HCEC 1CT (cell line): ENCODE measurements around the gene ICE2.
A peak's percentile ranks its signal among the peaks of the same experiment; 100 is the strongest.

ENCODE experiments used
- DNase-seq: peaks from one replicate; pipeline ENCODE4 v3.0.0-alpha.2; 2017

Gene ICE2

GRCh38 chr15:60478566-60479360 is at the start of gene ICE2:
TSS of gene ICE2 (minus strand) at chr15:60479142. CDS start at chr15:60477977, 1,165 bp downstream.
- DNase-seq = peak; percentile 95

GRCh38 chr15:60528530-60528929 is 49.6 kb upstream of the ICE2 start:
- DNase-seq = no peak

GRCh38 chr15:60527456-60527855 is 48.5 kb upstream of the ICE2 start:
- no peak for DNase-seq

- no peak for DNase-seq
Measured at GRCh38 chr15:60526127-60526616, 47.2 kb upstream of the ICE2 start.

GRCh38 chr15:60525341-60526039 is 46.5 kb upstream of the ICE2 start:
- DNase-seq = no peak

GRCh38 chr15:60523056-60523455 is 44.1 kb upstream of the ICE2 start:
- peak; percentile 84 for DNase-seq

- peak; percentile 46 for DNase-seq
Measured at GRCh38 chr15:60520825-60521368, 42.0 kb upstream of the ICE2 start.

GRCh38 chr15:60520013-60520824 is 41.3 kb upstream of the ICE2 start:
- peak; percentile 47 for DNase-seq

- DNase-seq = no peak
Measured at GRCh38 chr15:60519218-60519617, 40.3 kb upstream of the ICE2 start.

- DNase-seq = no peak
Measured at GRCh38 chr15:60518511-60518910, 39.6 kb upstream of the ICE2 start.

GRCh38 chr15:60514261-60514881 is 35.4 kb upstream of the ICE2 start:
- DNase-seq = no peak

- no peak for DNase-seq
Measured at GRCh38 chr15:60513676-60514075, 34.7 kb upstream of the ICE2 start.

- DNase-seq = no peak
Measured at GRCh38 chr15:60512937-60513336, 34.0 kb upstream of the ICE2 start.

- no peak for DNase-seq
Measured at GRCh38 chr15:60511351-60512031, 32.5 kb upstream of the ICE2 start.

GRCh38 chr15:60510006-60510405 is 31.1 kb upstream of the ICE2 start:
- DNase-seq = no peak

GRCh38 chr15:60509470-60509869 is 30.5 kb upstream of the ICE2 start:
- no peak for DNase-seq

GRCh38 chr15:60508442-60508841 is 29.5 kb upstream of the ICE2 start:
- DNase-seq = no peak

GRCh38 chr15:60507596-60508424 is 28.9 kb upstream of the ICE2 start:
- DNase-seq = peak; percentile 68

GRCh38 chr15:60496853-60497252 is 17.9 kb upstream of the ICE2 start:
- no peak for DNase-seq

GRCh38 chr15:60494108-60494507 is 15.2 kb upstream of the ICE2 start:
- DNase-seq = no peak

GRCh38 chr15:60493166-60493565 is 14.2 kb upstream of the ICE2 start:
- DNase-seq = no peak
